IMR-90 (cell line): ENCODE results near the gene PEX5.

Experiments
- CEBPB ChIP-seq: IDR thresholded peaks from 2 replicates; pipeline ENCODE4 v1.6.1; 2012; ENCODE audit warnings: low read depth, low read length, improper control_type of control experiment
- CTCF ChIP-seq: conservative IDR thresholded peaks from 2 replicates; pipeline ENCODE4 v1.5.1; 2012; ENCODE audit warnings: mild to moderate bottlenecking, low read depth, low read length, improper control_type of control experiment
- RCOR1 ChIP-seq: IDR thresholded peaks from 2 replicates; pipeline ENCODE4 v1.6.1; 2012; ENCODE audit warnings: mild to moderate bottlenecking, low read length, improper control_type of control experiment; ENCODE audit not compliant: insufficient replicate concordance

GRCh38 chr12:7145671-7146070, 43.8 kb upstream of the PEX5 start:
- TF ChIP-seq CEBPB (no peak), RCOR1 (no peak), CTCF (no peak)
